Nephron progenitor cell (in vitro differentiated cells): ENCODE measurements around the gene FAM156A.
"Not testable (repeated sequence)": the region's sequence is repeated elsewhere in the genome, so short reads cannot be mapped to it uniquely, and the experiment has no call there.

Source experiments
- DNase-seq: peaks from one replicate; pipeline ENCODE4 v3.0.0; 2021
- H3K27ac Mint-ChIP-seq: 2 replicates; pipeline ENCODE4 v1.8.0; 2021; ENCODE audit warnings: mild to moderate bottlenecking, moderate library complexity, mixed read lengths
- H3K27me3 Mint-ChIP-seq: 2 replicates; pipeline ENCODE4 v1.8.0; 2021; ENCODE audit warnings: mild to moderate bottlenecking, low read depth, mixed read lengths; ENCODE audit not compliant: poor library complexity
- H3K36me3 Mint-ChIP-seq: 2 replicates; pipeline ENCODE4 v1.8.0; 2021; ENCODE audit warnings: low read depth, mixed read lengths
- H3K4me1 Mint-ChIP-seq: 2 replicates; pipeline ENCODE4 v1.8.0; 2021; ENCODE audit warnings: mixed read lengths
- H3K4me3 Mint-ChIP-seq: 2 replicates; pipeline ENCODE4 v1.8.0; 2021; ENCODE audit warnings: mild to moderate bottlenecking, moderate library complexity, mixed read lengths
- H3K9me3 Mint-ChIP-seq: 2 replicates; pipeline ENCODE4 v1.8.0; 2021; ENCODE audit warnings: mild to moderate bottlenecking, moderate library complexity, mixed read lengths
- CTCF ChIP-seq: fragments of 200-600 bp; sonication (generic); IDR thresholded peaks from 2 replicates; pipeline ENCODE4 v1.5.0; 2021; ENCODE audit warnings: antibody characterized with exemption

FAM156A gene

GRCh38 chrX:52988985-52989917 lies 30.9 kb upstream of the FAM156A start:
- no peak for TF ChIP-seq CTCF
- H3K27ac Mint-ChIP-seq: no peak overlapping the region
- H3K4me1 Mint-ChIP-seq: peaks cover 13% of the 10 kb centered on the region
- peaks cover 30% of the 10 kb centered on the region for H3K9me3 Mint-ChIP-seq
- no peak for DNase-seq
- no peak overlapping the region for H3K4me3 Mint-ChIP-seq
- H3K36me3 Mint-ChIP-seq: no peaks in the 10 kb centered on the region
- H3K27me3 Mint-ChIP-seq: peaks cover 4% of the 10 kb centered on the region

GRCh38 chrX:52983321-52984000 lies 25.1 kb upstream of the FAM156A start:
- DNase-seq: no peak
- Mint-ChIP-seq H3K27ac (peak overlapping the region; percentile 98), H3K27me3 (peaks cover 9% of the 10 kb centered on the region), H3K4me3 (peak overlapping the region; percentile 79), H3K36me3 (no peaks in the 10 kb centered on the region), H3K9me3 (peaks cover 29% of the 10 kb centered on the region), H3K4me1 (peaks cover 23% of the 10 kb centered on the region)
- TF ChIP-seq CTCF: no peak

- H3K4me1 Mint-ChIP-seq: peaks cover 23% of the 10 kb centered on the region
Measured at GRCh38 chrX:52979993-52980392, 21.7 kb upstream of the FAM156A start.

GRCh38 chrX:52979568-52979967 lies 21.2 kb upstream of the FAM156A start:
- Mint-ChIP-seq H3K9me3 (peaks cover 37% of the 10 kb centered on the region), H3K36me3 (no peaks in the 10 kb centered on the region), H3K27ac (no peak overlapping the region), H3K27me3 (peaks cover 5% of the 10 kb centered on the region), H3K4me1 (peaks cover 23% of the 10 kb centered on the region), H3K4me3 (no peak overlapping the region)
- no peak for DNase-seq
- TF ChIP-seq CTCF: no peak

More at GRCh38 chrX:52979993-52980392, 21.7 kb upstream of the FAM156A start:
- Mint-ChIP-seq H3K4me3 (no peak overlapping the region), H3K36me3 (no peaks in the 10 kb centered on the region), H3K9me3 (peaks cover 36% of the 10 kb centered on the region), H3K27me3 (peaks cover 5% of the 10 kb centered on the region), H3K27ac (no peak overlapping the region)
- DNase-seq: no peak
- TF ChIP-seq CTCF: no peak

- Mint-ChIP-seq H3K27me3 (no peaks in the 10 kb centered on the region), H3K9me3 (peaks cover 36% of the 10 kb centered on the region), H3K4me1 (peaks cover 12% of the 10 kb centered on the region), H3K27ac (no peak overlapping the region), H3K36me3 (no peaks in the 10 kb centered on the region), H3K4me3 (no peak overlapping the region)
- no peak for TF ChIP-seq CTCF
- no peak for DNase-seq
Measured at GRCh38 chrX:52977953-52978352, 19.6 kb upstream of the FAM156A start.

- H3K4me3 Mint-ChIP-seq, H3K27me3 Mint-ChIP-seq, H3K4me1 Mint-ChIP-seq, DNase-seq, H3K36me3 Mint-ChIP-seq, H3K27ac Mint-ChIP-seq: not testable (repeated sequence)
- peaks cover 32% of the 10 kb centered on the region for H3K9me3 Mint-ChIP-seq
Measured at GRCh38 chrX:52975576-52975975, 17.3 kb upstream of the FAM156A start.

- H3K27ac Mint-ChIP-seq, H3K4me3 Mint-ChIP-seq, H3K36me3 Mint-ChIP-seq, H3K27me3 Mint-ChIP-seq, DNase-seq, H3K4me1 Mint-ChIP-seq: not testable (repeated sequence)
- H3K9me3 Mint-ChIP-seq: peaks cover 25% of the 10 kb centered on the region
Measured at GRCh38 chrX:52974336-52974992, 16.1 kb upstream of the FAM156A start.

- H3K36me3 Mint-ChIP-seq, DNase-seq, H3K4me1 Mint-ChIP-seq, H3K4me3 Mint-ChIP-seq, H3K27ac Mint-ChIP-seq, H3K27me3 Mint-ChIP-seq, H3K9me3 Mint-ChIP-seq: not testable (repeated sequence)
Measured at GRCh38 chrX:52967922-52968321, 9.6 kb upstream of the FAM156A start.
